ENCODE measurements around the gene ZNF616. TPM values are rescaled to one million over a fixed set of nuclear protein-coding genes. Genes with fewer than 3 reads are reported as not detected.

Gene ZNF616
- total RNA-seq, 1 experiment from 2014 or later = 7.4 TPM

Small RNA genes lying within 50 kb of the gene (small RNA-seq; reads per million reads assigned to genes)
- 0.71 reads per million, percentile 20 among the genes with 10 or more reads in this experiment for gene RPL37P23

Other genes starting within 250 kb of the ZNF616 start
- 14.0 and 14.5 TPM in 2 replicates for gene ZNF649, start 234.9 kb downstream of the ZNF616 start, total RNA-seq (2014; rRNA removed; shearing (Covaris generic); ENCODE audit: low replicate concordance)
- 7.3 and 7.5 TPM in 2 replicates for gene ZNF613, start 212.5 kb downstream of the ZNF616 start, total RNA-seq (2014; rRNA removed; shearing (Covaris generic); ENCODE audit: low replicate concordance)
- gene ZNF350, start 153.1 kb downstream of the ZNF616 start, total RNA-seq (2014; rRNA removed; shearing (Covaris generic); ENCODE audit: low replicate concordance) = 3.3 and 12.7 TPM in 2 replicates
- 9.6 and 11.8 TPM in 2 replicates for gene ZNF615, start 131.7 kb downstream of the ZNF616 start, total RNA-seq (2014; rRNA removed; shearing (Covaris generic); ENCODE audit: low replicate concordance)
- 9.2 and 14.2 TPM in 2 replicates for gene ZNF614, start 111.6 kb downstream of the ZNF616 start, total RNA-seq (2014; rRNA removed; shearing (Covaris generic); ENCODE audit: low replicate concordance)
- 9.9 and 13.8 TPM in 2 replicates for gene ZNF432, start 91.1 kb downstream of the ZNF616 start, total RNA-seq (2014; rRNA removed; shearing (Covaris generic); ENCODE audit: low replicate concordance)
- gene ZNF841, start 44.2 kb downstream of the ZNF616 start, total RNA-seq (2014; rRNA removed; shearing (Covaris generic); ENCODE audit: low replicate concordance) = not detected in 2 replicates
- 5.5 and 9.6 TPM in 2 replicates for gene ZNF836, start 31.7 kb upstream of the ZNF616 start, total RNA-seq (2014; rRNA removed; shearing (Covaris generic); ENCODE audit: low replicate concordance)
- gene PPP2R1A, start 50.1 kb upstream of the ZNF616 start, total RNA-seq (2014; rRNA removed; shearing (Covaris generic); ENCODE audit: low replicate concordance) = 169 and 267 TPM in 2 replicates
- gene ZNF766, start 129.6 kb upstream of the ZNF616 start, total RNA-seq (2014; rRNA removed; shearing (Covaris generic); ENCODE audit: low replicate concordance) = 13.9 and 23.3 TPM in 2 replicates
- gene ZNF480, start 157.2 kb upstream of the ZNF616 start, total RNA-seq (2014; rRNA removed; shearing (Covaris generic); ENCODE audit: low replicate concordance) = 26.7 and 33.9 TPM in 2 replicates
- gene ZNF610, start 196.3 kb upstream of the ZNF616 start, total RNA-seq (2014; rRNA removed; shearing (Covaris generic); ENCODE audit: low replicate concordance) = 12.6 and 20.1 TPM in 2 replicates
- 9.0 and 12.7 TPM in 2 replicates for gene ZNF880, start 230.0 kb upstream of the ZNF616 start, total RNA-seq (2014; rRNA removed; shearing (Covaris generic); ENCODE audit: low replicate concordance)